ENCODE data around the gene TCEAL9.

Gene TCEAL9, protein sequence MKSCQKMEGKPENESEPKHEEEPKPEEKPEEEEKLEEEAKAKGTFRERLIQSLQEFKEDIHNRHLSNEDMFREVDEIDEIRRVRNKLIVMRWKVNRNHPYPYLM

DNA sequence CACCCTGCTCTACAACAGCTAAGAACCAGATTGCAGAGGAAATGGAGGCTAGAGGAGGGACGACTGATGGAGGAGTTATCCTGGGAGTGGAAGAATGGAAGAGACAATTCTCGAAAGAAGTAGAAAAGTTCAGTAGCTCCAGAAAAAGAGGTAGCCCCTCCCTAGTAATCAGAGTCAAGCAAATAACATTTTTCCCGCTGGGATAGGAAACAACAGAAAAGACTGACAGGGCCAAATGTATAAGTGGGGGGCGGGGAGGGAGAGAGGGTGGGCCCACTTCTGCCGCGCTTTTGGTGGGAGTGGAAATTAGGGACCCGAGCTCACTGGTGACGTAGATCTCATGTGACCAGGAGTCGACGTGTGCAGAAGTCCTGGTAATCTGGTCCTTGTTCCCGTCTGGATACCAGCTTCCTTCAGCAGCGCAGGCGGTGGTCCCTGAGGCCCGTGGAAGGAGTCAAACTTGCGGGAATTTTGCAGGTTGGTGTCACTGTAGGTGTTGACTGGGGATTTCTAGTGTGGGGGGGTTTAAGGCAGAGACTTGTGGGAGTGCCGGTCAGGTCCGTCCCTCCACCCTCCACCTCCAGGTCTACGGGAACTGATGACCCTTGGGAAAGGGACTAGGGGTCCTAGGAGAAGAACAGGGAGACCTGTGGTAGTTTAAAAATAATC, at the start of gene TCEAL9:
TCEAL9 (plus strand) TSS at position 377 of the 669 bp plus-strand sequence. CDS start 1,179 bp downstream, outside the sequence.
- H3K36me3 Mint-ChIP-seq (ENCODE audit: low read depth): peaks cover 27% of the 10 kb centered on the region
- H3K27me3 Mint-ChIP-seq (ENCODE audit: low read depth): no peaks in the 10 kb centered on the region
- TF ChIP-seq, protein P1, sequence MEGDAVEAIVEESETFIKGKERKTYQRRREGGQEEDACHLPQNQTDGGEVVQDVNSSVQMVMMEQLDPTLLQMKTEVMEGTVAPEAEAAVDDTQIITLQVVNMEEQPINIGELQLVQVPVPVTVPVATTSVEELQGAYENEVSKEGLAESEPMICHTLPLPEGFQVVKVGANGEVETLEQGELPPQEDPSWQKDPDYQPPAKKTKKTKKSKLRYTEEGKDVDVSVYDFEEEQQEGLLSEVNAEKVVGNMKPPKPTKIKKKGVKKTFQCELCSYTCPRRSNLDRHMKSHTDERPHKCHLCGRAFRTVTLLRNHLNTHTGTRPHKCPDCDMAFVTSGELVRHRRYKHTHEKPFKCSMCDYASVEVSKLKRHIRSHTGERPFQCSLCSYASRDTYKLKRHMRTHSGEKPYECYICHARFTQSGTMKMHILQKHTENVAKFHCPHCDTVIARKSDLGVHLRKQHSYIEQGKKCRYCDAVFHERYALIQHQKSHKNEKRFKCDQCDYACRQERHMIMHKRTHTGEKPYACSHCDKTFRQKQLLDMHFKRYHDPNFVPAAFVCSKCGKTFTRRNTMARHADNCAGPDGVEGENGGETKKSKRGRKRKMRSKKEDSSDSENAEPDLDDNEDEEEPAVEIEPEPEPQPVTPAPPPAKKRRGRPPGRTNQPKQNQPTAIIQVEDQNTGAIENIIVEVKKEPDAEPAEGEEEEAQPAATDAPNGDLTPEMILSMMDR (IDR thresholded peaks at IDR 0.05; ENCODE audit: unreplicated experiment in 3 of 3): no peak
- peak within 1 kb of the TSS; percentile 98 to 99 (median 99) for H3K4me3 Mint-ChIP-seq
- H3K4me1 Mint-ChIP-seq: peaks cover 12% of the 10 kb centered on the region
- peak within 1 kb of the TSS; percentile 96 to 99 (median 98) for H3K27ac Mint-ChIP-seq
- H3K9me3 Mint-ChIP-seq: peaks cover 3% of the 10 kb centered on the region

DNA sequence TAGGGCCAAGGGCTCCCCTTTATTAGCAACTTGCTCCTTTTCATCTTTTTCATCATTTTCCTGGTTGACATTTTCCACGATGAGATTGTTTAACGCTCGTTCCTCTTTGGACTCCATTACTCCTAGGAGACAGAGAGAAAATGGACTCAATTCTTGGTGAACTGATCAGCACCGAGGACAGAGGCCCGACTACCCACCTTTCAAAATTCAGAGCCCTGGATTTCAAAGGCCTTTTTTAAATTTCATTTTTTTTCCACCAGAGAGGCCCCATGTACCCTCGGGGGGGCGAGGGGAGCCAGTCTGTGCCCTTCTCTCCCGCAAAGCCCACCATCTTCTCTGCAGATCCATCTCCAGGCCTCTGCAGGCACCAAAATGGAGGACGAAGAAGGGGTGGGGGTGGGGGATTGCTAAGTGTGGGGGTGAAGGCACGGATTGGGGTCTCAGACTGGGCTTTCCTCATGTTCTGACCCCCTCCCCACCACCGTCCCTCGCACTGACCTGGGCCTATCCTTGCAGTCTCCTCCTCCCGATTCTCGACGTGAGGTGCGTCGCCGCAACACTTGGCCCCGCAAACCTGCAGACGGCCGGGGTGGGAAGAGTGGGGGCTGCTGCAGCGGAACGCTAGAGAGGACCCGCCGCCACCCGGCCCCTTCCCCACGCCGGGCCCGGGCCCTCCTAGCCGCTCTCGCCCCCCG, 46.3 kb upstream of the TCEAL9 start:
- no peaks in the 10 kb centered on the region for H3K4me1 Mint-ChIP-seq
- peak overlapping the region; percentile 26 to 78 (median 76) for H3K4me3 Mint-ChIP-seq
- no peaks in the 10 kb centered on the region for H3K27me3 Mint-ChIP-seq (ENCODE audit: low read depth)
- peaks cover 9% of the 10 kb centered on the region for H3K36me3 Mint-ChIP-seq (ENCODE audit: low read depth)
- peaks cover 3% of the 10 kb centered on the region for H3K9me3 Mint-ChIP-seq
- TF ChIP-seq, protein P1 (IDR thresholded peaks at IDR 0.05; ENCODE audit: unreplicated experiment in 3 of 3): no peak
- H3K27ac Mint-ChIP-seq: no peak overlapping the region

DNA sequence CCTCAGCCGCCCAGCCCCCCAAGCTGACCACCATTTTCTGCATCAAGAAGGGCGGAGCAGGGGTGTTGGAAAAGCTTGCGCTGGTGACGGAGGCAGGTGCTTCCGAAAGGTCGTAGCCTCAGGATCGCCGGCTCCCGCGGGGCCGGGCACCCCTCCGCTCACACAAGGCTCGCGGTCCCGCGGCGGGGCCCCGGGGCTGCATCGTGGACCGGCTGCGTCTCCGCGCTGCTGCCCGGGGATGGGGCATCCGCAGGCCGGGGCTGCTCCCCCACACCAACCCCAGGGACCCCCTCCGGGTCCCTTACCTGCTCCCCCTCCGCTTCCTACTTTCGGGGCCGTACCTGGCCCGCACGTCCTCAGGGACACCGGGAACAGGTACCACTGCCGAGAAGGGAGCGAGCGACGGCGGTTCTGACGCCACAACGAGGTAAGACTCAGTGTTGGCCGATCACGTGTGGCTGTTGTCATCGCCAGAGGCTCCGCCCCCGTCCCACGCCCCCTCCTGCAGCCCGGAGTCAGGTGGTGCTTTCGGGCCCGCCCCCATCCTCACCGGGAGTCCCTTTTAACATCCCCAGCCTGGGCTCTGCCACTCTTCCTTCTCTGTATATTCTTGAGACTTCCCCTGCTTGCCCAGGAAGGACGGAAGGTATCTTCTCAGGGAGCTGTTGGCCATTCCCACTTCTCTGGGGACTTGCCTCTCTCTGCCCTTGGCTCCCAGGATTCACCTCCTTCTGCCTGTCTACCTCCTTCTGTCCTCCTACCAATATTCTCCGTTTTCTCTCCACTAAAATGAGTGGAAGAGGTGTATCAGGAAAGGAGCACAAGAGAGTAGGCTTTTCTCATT, 45.5 kb upstream of the TCEAL9 start, which contains the start of gene BEX2:
BEX2 (minus strand) TSS at position 436 of the 844 bp plus-strand sequence. CDS start 1,014 bp downstream, outside the sequence.
- no peaks in the 10 kb centered on the region for H3K27me3 Mint-ChIP-seq (ENCODE audit: low read depth)
- H3K36me3 Mint-ChIP-seq (ENCODE audit: low read depth): peaks cover 9% of the 10 kb centered on the region
- TF ChIP-seq, protein P1 (IDR thresholded peaks at IDR 0.05; ENCODE audit: unreplicated experiment in 3 of 3): no peak
- peaks cover 3% of the 10 kb centered on the region for H3K9me3 Mint-ChIP-seq
- H3K27ac Mint-ChIP-seq: peak within 1 kb of the TSS; percentile 3 to 67 (median 54)
- no peaks in the 10 kb centered on the region for H3K4me1 Mint-ChIP-seq
- peak within 1 kb of the TSS; percentile 86 to 92 (median 91) for H3K4me3 Mint-ChIP-seq

DNA sequence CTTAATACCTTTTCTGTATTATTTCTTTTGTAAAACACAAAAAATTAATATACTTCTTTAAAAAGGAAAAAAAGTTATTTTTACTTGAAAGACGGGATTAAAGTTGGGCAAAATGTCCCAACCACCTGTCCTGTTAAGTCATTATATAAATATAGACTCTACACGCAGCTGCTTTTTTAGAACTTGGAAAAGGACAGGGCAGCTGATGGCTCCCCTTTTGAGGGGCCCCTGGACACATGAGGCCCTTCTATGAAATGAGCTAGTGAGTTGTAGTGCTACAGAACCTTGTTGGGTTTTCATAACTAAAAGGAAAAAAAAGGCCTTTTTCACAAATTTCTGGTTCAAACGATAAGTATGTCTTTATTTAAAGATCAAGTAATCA, 44.9 kb upstream of the TCEAL9 start:
- Mint-ChIP-seq H3K4me1 (no peaks in the 10 kb centered on the region), H3K9me3 (peaks cover under 1% of the 10 kb centered on the region), H3K36me3 (ENCODE audit: low read depth) (peaks cover 9% of the 10 kb centered on the region), H3K27ac (peak overlapping the region in 1 of 3 experiments; percentile 3), H3K4me3 (peak overlapping the region; percentile 86 to 92 (median 91)), H3K27me3 (ENCODE audit: low read depth) (no peaks in the 10 kb centered on the region)
- TF ChIP-seq, protein P1 (IDR thresholded peaks at IDR 0.05; ENCODE audit: unreplicated experiment in 3 of 3): no peak

DNA sequence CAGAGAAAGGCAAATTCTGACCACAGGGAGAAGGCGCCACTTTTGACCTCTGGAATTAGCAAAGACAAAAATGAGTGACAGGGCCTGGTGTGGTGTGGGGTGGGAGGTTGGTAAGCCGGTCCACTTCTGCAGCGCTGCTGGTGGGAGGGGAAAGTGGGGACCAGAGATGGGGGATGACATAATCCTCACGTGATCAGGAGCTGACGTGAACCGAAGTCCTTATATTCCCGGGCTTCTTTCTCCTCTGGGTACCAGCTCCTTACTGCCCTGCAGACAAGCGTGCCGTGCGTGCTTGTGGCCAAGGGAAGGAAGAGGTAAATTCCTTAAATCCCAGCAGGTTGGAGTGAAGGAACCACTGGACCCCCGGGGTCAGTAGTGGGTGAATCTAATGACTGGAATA, 26.3 kb upstream of the TCEAL9 start, which contains the start of gene TCEAL7:
TCEAL7 (plus strand) TSS at position 249 of the 400 bp plus-strand sequence. CDS start 1,165 bp downstream, outside the sequence.
- TF ChIP-seq, protein P1 (IDR thresholded peaks at IDR 0.05; ENCODE audit: unreplicated experiment in 3 of 3): no peak
- H3K9me3 Mint-ChIP-seq: no peaks in the 10 kb centered on the region

More for the DNA sequence above, 26.3 kb upstream of the TCEAL9 start, which contains the start of gene TCEAL7:
- Mint-ChIP-seq H3K27ac (peak within 1 kb of the TSS; percentile 92 to 95 (median 93)), H3K36me3 (ENCODE audit: low read depth) (no peaks in the 10 kb centered on the region), H3K4me1 (peaks cover 15% of the 10 kb centered on the region), H3K27me3 (ENCODE audit: low read depth) (no peaks in the 10 kb centered on the region), H3K4me3 (peak within 1 kb of the TSS; percentile 85 to 95 (median 85))
